ENCODE measurements around the gene OR6Q1.

Gene OR6Q1

DNA sequence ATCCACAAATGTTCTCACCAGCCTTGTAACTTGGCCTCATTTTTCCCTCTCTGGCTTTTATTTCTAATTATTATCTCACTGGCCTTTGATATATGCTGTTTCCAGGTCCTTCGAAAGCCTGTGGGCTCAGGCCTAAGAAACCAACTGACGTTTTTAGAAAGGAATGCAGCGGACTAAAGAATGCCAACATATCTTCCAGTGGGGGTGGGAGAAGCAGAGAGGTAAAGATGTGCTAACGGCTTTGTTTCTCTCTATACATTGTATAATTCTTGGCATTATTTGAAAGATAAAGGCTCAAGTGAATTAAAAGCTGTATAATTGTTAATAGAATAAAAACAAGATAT is 28.2 kb downstream of the OR6Q1 start:
- no peak for DNase-seq

DNA sequence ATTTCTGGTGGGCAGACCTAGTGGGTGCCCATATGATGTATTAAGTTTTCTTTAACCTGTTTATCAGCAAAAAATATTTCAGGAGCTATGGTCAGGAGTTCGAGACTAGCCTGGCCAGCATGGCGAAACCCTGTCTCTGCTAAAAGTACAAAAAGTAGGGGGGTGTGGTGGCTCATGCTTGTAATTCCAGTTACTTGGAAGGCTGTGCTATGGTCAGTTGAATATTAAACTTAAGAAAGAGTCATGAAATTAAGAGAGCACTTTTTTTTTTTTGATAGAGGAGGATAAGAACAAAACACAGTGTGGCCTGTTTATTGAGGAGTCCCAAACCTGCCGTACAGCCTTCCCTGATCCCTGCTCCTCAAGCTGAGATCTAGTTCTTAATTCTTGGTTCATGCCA is 29.8 kb downstream of the OR6Q1 start:
- DNase-seq: no peak

DNA sequence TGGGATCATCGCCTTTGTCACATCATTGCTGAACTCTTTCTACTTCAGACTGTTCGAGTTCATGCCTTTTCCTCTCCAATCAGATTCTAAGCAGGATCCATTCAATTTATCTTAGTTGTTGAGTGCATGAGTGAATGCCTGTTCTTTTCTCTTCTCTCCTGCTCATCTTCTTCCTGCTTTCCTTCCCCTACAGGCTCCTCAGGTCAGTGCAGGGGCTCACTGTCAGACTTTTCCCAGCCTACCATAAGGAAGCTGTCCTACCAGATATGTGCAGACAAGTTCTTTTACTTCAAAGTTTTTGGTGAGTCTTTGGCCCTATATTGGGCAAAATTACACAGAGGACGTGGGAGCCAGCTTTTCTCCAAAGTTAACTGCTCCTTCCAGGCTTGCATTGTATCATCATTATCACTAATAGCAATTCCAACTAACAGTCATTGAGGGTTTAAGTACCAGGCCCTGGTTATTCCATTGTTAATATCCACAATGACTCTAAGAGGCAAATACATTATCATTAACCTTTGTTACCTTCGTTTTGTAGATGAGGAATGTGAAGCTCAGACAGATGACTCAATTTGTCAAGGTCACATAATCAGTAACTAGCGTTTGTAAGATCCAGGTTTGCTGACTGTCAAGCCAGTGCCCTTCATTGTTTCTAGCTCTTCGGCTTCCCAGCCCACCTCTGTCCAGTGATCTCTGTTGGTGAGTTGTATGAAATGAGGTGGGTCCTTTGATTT is 30.4 kb downstream of the OR6Q1 start:
- no peak for DNase-seq

DNA sequence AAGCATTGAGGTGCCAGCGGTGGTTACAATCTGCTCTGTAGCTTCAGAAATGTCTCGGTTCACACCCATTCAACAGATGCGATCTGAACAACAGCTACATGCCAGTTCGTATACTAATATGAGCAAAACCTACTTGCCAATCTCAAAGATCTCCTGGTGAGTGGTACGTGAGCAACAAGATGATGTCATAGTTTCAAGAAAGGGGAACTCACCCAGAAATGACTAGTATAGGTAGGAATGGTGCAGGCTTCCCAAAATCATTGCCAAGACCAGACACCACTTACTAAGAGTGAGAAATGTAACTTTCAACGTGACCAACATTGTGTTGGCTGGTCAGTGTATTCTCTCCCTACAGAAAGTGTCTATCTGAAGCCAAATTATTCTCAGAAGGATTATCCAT is 31.1 kb downstream of the OR6Q1 start:
- no peak for DNase-seq

DNA sequence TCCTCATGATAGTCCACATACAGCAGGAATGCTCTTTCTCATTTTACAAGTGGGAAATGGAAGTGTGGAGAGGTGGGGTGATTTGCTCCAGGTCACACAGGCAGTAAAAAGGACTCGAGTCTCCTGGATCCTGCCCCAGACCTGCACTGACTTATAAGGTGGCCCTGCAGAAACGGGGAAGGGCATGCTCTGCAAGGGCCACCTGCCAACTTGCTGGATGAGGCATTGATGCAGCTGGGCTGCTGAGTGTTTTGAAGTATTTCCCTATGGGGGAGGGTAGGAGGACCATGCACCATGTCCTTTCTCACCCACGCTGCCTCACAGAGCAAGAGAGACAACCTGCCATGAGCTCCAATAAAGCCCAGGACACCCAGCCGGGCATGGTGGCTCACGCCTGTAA is 36.9 kb downstream of the OR6Q1 start:
- DNase-seq: no peak

DNA sequence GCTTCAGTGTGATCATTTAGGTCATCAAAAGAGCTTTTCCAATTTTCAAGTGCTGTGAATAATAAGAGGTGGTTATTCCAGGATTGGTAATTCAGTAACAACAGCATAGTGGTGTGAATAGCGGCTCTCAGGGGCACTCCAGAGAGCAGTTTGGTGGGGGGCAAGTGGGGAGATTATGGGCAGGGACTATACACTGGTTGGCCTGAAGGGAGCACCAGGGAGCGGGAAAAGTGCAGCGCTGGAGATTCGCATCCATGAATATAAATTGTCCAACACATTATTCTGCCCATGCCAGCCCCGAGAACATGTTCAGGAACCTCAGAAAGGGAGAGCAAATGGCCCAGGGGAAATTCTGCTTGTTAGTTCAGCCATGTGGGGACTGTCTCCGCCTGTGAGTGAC is 37.9 kb downstream of the OR6Q1 start:
- DNase-seq: no peak

DNA sequence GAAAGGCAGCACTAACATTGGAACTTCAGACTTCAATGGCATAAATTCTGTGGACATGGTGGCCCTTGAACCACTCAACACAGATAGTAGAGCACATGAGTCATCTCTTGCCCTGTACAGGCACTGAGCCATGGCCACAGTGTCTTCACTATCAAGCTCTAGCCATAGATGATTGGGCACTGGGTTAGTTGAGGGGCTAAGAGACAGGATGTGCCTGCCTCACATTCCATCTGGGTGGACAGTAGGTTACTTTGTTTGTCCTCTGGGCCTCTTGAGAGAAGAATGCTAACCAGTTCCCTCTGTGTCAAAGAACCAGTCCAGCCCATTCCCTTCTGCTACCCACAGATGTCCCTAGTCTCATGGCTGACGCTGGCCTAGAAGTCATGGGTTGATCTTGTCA is 39.8 kb downstream of the OR6Q1 start:
- DNase-seq: no peak

DNA sequence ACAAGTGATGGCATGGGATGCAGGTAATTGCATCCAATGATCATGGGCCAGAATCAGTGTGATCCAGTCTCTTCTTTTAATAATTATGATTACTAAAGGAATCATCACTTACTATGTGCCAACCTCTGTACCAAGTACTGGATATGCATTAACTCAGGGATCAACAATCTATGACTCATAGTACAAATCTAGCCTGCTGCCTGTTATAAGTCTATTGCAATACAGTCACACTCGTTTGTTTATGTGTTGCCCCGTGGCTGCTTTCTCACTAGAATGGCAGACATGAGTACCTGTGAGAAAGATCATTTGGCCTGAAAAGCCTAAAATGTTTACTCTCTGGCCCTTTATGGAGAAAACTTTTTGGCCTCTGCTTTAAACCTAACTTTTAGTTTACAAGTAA is 45.0 kb downstream of the OR6Q1 start:
- no peak for DNase-seq
